ENCODE measurements around the gene SERPINB12.

The SERPINB12 gene

DNA sequence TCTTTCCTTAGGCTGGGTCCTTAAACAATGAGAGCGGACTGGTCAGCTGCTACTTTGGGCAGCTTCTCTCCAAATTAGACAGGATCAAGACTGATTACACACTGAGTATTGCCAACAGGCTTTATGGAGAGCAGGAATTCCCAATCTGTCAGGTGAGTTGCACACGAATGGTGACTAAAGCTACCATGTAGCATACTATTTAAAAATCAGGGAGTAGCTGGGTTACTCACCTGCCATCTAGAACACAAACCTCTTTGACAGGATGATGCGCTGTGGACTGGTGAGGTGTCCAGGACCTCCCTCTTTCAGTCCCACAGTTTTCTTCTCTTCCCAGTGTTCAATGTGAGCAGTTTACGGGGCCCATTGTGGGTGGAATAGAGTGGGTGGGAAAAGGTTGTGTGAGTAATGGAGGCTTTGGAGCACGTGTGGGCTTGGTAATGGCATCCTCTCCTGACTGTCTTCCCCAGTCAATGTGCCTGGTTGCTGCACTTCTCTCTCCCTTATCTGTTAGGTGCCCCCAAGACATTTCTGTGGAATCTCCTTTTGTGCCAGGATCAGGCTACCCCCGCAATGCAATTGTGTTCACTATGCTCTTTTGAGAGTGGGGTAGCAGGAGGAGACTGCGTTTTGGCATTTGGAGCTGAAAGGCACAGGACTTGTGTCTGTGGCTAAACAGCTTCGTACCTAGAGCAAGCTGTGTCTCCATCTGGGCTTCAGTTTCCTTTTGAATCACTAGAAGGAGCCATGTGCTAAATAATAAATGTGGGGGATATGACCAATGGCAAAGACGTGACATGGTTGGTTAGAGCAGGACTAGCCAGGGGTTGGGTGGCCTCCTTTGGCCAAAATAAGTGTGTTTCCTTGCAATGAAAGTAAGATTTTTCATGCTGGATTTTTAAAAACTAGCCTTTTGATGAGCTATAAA is 17.7 kb downstream of the SERPINB12 start:
- H3K4me3 ChIP-seq (replicated peaks; ENCODE audit: low read depth, low read length): no peak overlapping the region
- DNase-seq (ENCODE audit: extremely low read depth, low read depth): no peak
- TF ChIP-seq, protein P1, sequence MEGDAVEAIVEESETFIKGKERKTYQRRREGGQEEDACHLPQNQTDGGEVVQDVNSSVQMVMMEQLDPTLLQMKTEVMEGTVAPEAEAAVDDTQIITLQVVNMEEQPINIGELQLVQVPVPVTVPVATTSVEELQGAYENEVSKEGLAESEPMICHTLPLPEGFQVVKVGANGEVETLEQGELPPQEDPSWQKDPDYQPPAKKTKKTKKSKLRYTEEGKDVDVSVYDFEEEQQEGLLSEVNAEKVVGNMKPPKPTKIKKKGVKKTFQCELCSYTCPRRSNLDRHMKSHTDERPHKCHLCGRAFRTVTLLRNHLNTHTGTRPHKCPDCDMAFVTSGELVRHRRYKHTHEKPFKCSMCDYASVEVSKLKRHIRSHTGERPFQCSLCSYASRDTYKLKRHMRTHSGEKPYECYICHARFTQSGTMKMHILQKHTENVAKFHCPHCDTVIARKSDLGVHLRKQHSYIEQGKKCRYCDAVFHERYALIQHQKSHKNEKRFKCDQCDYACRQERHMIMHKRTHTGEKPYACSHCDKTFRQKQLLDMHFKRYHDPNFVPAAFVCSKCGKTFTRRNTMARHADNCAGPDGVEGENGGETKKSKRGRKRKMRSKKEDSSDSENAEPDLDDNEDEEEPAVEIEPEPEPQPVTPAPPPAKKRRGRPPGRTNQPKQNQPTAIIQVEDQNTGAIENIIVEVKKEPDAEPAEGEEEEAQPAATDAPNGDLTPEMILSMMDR (IDR thresholded peaks at IDR 0.05; ENCODE audit: low read depth, low read length, missing control alignments): no peak

DNA sequence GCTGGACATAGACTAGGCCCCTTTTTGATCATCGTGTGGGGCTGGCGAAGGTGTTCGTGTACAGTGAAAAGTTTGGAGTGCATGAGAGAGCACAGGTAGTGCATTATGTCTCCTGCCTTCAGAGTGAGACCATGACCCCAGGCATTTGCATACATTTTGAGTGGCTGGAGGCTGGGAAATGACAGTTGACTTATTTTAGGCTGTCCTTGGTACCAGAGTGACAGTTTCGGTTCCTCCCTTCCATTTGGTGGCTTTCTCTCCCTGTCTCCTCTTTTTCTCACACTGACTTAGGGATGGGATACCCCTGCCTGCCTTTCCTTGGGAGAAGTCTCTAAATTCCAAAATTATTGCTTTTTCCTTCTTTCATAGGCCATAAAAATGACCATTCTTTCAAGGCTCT is 20.1 kb downstream of the SERPINB12 start:
- no peak overlapping the region for H3K4me3 ChIP-seq (replicated peaks; ENCODE audit: low read depth, low read length)
- TF ChIP-seq, protein P1 (IDR thresholded peaks at IDR 0.05; ENCODE audit: low read depth, low read length, missing control alignments): no peak
- no peak for DNase-seq (ENCODE audit: extremely low read depth, low read depth)

DNA sequence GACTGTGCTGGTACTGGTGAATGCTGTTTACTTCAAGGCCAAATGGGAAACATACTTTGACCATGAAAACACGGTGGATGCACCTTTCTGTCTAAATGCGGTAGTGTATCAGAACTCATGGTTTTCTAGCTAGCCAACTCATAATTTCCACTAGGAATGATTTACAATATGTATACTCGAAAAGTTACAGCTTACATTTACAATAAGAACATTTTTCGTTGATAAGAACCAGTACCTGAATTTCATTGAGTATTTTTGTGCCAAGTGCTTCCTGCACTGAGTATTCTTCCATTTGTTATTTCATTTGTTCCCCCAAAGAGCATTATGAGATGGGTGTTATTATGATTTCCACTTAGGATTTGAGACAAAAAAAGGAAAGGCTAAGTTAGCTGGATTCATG is 21.9 kb downstream of the SERPINB12 start:
- no peak for DNase-seq (ENCODE audit: extremely low read depth, low read depth)
- H3K4me3 ChIP-seq (replicated peaks; ENCODE audit: low read depth, low read length): no peak overlapping the region
- TF ChIP-seq, protein P1 (IDR thresholded peaks at IDR 0.05; ENCODE audit: low read depth, low read length, missing control alignments): no peak

DNA sequence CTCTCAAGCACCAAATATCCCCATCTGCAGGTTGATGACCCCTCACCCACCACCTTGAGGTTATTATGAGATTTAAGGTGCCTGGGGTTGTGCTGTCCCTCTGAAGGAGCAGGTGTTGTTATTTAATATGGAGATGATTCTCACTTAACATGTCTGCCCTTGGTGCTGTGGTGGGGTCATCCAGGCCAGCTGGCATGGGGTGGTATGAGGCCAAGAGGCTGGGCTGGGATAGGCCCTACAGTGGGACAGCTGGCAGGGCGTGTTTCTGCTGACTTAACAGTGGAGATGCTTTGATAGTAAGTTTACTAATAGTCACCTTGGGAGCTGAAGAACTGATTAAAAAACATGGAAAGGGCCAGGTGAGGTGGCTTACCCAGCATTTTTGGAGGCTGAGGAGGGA is 22.4 kb downstream of the SERPINB12 start:
- no peak for DNase-seq (ENCODE audit: extremely low read depth, low read depth)
- H3K4me3 ChIP-seq (replicated peaks; ENCODE audit: low read depth, low read length): no peak overlapping the region
- TF ChIP-seq, protein P1 (IDR thresholded peaks at IDR 0.05; ENCODE audit: low read depth, low read length, missing control alignments): no peak

DNA sequence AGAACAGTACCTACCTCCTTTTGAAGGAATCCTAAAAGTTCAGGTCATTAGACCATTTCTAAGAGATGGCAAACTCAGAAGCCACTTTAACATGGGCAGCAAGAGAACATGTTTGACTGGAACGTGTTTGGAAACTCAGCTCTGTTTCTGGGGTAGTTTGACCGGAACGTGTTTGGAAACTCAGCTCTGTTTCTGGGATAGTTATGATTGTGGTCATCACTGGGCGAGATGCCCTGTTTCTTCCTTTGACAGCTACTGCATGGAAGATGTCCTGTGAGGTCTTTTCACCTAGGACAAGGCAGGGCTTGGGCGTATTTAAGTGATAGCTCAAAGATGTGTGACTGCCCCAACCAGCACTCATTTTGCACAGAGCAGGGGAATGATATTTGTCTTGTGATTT is 25.1 kb downstream of the SERPINB12 start:
- TF ChIP-seq, protein P1 (IDR thresholded peaks at IDR 0.05; ENCODE audit: low read depth, low read length, missing control alignments): no peak
- H3K4me3 ChIP-seq (replicated peaks; ENCODE audit: low read depth, low read length): no peak overlapping the region
- no peak for DNase-seq (ENCODE audit: extremely low read depth, low read depth)

DNA sequence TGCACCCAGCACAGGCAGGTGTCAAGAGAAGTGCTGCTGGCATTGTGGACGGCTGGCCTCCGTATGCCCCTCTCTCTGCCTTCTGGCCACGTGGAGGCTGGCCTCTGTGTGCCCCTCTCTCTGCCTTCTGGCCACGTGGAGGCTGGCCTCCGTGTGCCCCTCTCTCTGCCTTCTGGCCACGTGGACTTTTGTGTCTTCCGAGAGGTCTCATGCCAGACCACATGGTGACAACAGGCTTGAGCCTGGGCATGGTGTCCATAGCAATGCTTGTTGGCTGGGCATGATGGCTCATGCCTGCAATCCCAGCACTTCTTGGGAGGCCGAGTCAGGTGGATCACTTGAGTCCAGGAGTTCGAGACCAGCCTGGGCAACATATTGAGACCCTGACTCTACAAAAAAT is 25.7 kb downstream of the SERPINB12 start:
- TF ChIP-seq, protein P1 (IDR thresholded peaks at IDR 0.05; ENCODE audit: low read depth, low read length, missing control alignments): no peak
- no peak overlapping the region for H3K4me3 ChIP-seq (replicated peaks; ENCODE audit: low read depth, low read length)
- no peak for DNase-seq (ENCODE audit: extremely low read depth, low read depth)

All from HFF-Myc (cell line).